HEK293 (cell line): ENCODE data around the gene ZNF521.

Source experiments
- FEZF1 ChIP-seq: fragments of 450-650 bp; formaldehyde crosslinking; IDR thresholded peaks from 2 replicates; pipeline ENCODE4 v1.5.1; 2016; ENCODE audit warnings: missing biosample characterization, missing genetic modification characterization
- GFI1B ChIP-seq: fragments of 450-650 bp; formaldehyde crosslinking; IDR thresholded peaks from 2 replicates; pipeline ENCODE4 v1.5.1; 2016; ENCODE audit warnings: missing biosample characterization, missing genetic modification characterization
- GLIS2 ChIP-seq: fragments of 450-650 bp; formaldehyde crosslinking; IDR thresholded peaks from 2 replicates; pipeline ENCODE4 v1.5.1; 2016; ENCODE audit warnings: missing biosample characterization, missing genetic modification characterization
- KLF1 ChIP-seq: fragments of 450-650 bp; formaldehyde crosslinking; IDR thresholded peaks from 2 replicates; pipeline ENCODE4 v1.5.1; 2016; ENCODE audit warnings: missing biosample characterization, missing genetic modification characterization
- KLF16 ChIP-seq: fragments of 450-650 bp; formaldehyde crosslinking; IDR thresholded peaks from 2 replicates; pipeline ENCODE4 v1.5.1; 2017; ENCODE audit warnings: missing biosample characterization, missing genetic modification characterization
- PRDM1 ChIP-seq: fragments of 450-650 bp; formaldehyde crosslinking; IDR thresholded peaks from 2 replicates; pipeline ENCODE4; 2016; ENCODE audit warnings: missing biosample characterization, missing genetic modification characterization
- SP3 ChIP-seq: fragments of 450-650 bp; formaldehyde crosslinking; IDR thresholded peaks from 2 replicates; pipeline ENCODE4 v1.5.1; 2016; ENCODE audit warnings: missing biosample characterization, missing genetic modification characterization
- ZBTB11 ChIP-seq: fragments of 450-650 bp; formaldehyde crosslinking; conservative IDR thresholded peaks from 2 replicates; pipeline ENCODE4 v1.5.1; 2016; ENCODE audit warnings: low read depth, missing biosample characterization, missing genetic modification characterization
- ZFP3 ChIP-seq: fragments of 450-650 bp; formaldehyde crosslinking; IDR thresholded peaks from 2 replicates; pipeline ENCODE4 v1.5.1; 2016; ENCODE audit warnings: low read depth, missing biosample characterization, missing genetic modification characterization
- ZNF112 ChIP-seq: fragments of 450-650 bp; formaldehyde crosslinking; IDR thresholded peaks from 2 replicates; pipeline ENCODE4 v1.5.0; 2017; ENCODE audit warnings: missing biosample characterization, missing genetic modification characterization
- ZNF202 ChIP-seq: fragments of 450-650 bp; formaldehyde crosslinking; IDR thresholded peaks from 2 replicates; pipeline ENCODE4 v1.5.1; 2016; ENCODE audit warnings: missing biosample characterization, missing genetic modification characterization, borderline replicate concordance
- ZNF223 ChIP-seq: fragments of 450-650 bp; formaldehyde crosslinking; IDR thresholded peaks from 2 replicates; pipeline ENCODE4 v1.5.1; 2016; ENCODE audit warnings: missing biosample characterization, missing genetic modification characterization
- ZNF350 ChIP-seq: fragments of 450-650 bp; formaldehyde crosslinking; IDR thresholded peaks from 2 replicates; pipeline ENCODE4 v1.5.0; 2017; ENCODE audit warnings: missing biosample characterization, mild to moderate bottlenecking, missing genetic modification characterization
- ZNF423 ChIP-seq: fragments of 450-650 bp; formaldehyde crosslinking; IDR thresholded peaks from 2 replicates; pipeline ENCODE4 v1.5.1; 2016; ENCODE audit warnings: missing biosample characterization, missing genetic modification characterization
- ZNF48 ChIP-seq: fragments of 450-650 bp; formaldehyde crosslinking; IDR thresholded peaks from 2 replicates; pipeline ENCODE4 v1.5.1; 2016; ENCODE audit warnings: missing biosample characterization, missing genetic modification characterization
- ZNF513 ChIP-seq: fragments of 450-650 bp; IDR thresholded peaks from 2 replicates; pipeline ENCODE4 v1.5.1; 2018; ENCODE audit warnings: missing biosample characterization, missing genetic modification characterization
- ZNF530 ChIP-seq: fragments of 450-650 bp; formaldehyde crosslinking; IDR thresholded peaks from 2 replicates; pipeline ENCODE4 v1.5.1; 2016; ENCODE audit warnings: low read depth, missing biosample characterization, missing genetic modification characterization
- ZNF544 ChIP-seq: fragments of 450-650 bp; formaldehyde crosslinking; IDR thresholded peaks from 2 replicates; pipeline ENCODE4 v1.5.0; 2017; ENCODE audit warnings: missing biosample characterization, missing genetic modification characterization
- ZNF626 ChIP-seq: fragments of 450-650 bp; sonication (Bioruptor Pico); formaldehyde crosslinking; IDR thresholded peaks from 2 replicates; pipeline ENCODE4 v1.5.1; 2018; ENCODE audit warnings: missing biosample characterization, missing genetic modification characterization, inconsistent platforms
- ZNF768 ChIP-seq: fragments of 450-650 bp; formaldehyde crosslinking; IDR thresholded peaks from 2 replicates; pipeline ENCODE4 v1.5.1; 2018; ENCODE audit warnings: missing biosample characterization, mild to moderate bottlenecking, missing genetic modification characterization
- ZNF777 ChIP-seq: fragments of 450-650 bp; formaldehyde crosslinking; IDR thresholded peaks from 2 replicates; pipeline ENCODE4 v1.5.1; 2017; ENCODE audit warnings: missing biosample characterization, missing genetic modification characterization, borderline replicate concordance
- ZNF843 ChIP-seq: fragments of 450-650 bp; formaldehyde crosslinking; IDR thresholded peaks from 2 replicates; pipeline ENCODE4 v1.5.1; 2016; ENCODE audit warnings: missing biosample characterization, missing genetic modification characterization
- ZSCAN16 ChIP-seq: fragments of 450-650 bp; formaldehyde crosslinking; IDR thresholded peaks from 2 replicates; pipeline ENCODE4 v1.5.1; 2016; ENCODE audit warnings: missing biosample characterization, missing genetic modification characterization
- ZSCAN4 ChIP-seq: fragments of 450-650 bp; formaldehyde crosslinking; IDR thresholded peaks from 2 replicates; pipeline ENCODE4 v1.5.1; 2017; ENCODE audit warnings: missing biosample characterization, missing genetic modification characterization
- ZXDB ChIP-seq: fragments of 450-650 bp; formaldehyde crosslinking; IDR thresholded peaks from 2 replicates; pipeline ENCODE4 v1.5.1; 2016; ENCODE audit warnings: missing biosample characterization, missing genetic modification characterization
- TF ChIP-seq, protein P1 (sequence below): fragments of 450-650 bp; formaldehyde crosslinking; IDR thresholded peaks from 2 replicates; pipeline ENCODE4 v1.5.1; 2017; ENCODE audit warnings: missing biosample characterization, missing genetic modification characterization
- TF ChIP-seq, protein P2 (sequence below): fragments of 450-650 bp; formaldehyde crosslinking; IDR thresholded peaks from 2 replicates; pipeline ENCODE4 v1.5.1; 2017; ENCODE audit warnings: missing biosample characterization, missing genetic modification characterization

The ZNF521 gene

GRCh38 chr18:25350489-25351251 is 1.3 kb downstream of the ZNF521 start (continued):
- TF ChIP-seq, protein P1, sequence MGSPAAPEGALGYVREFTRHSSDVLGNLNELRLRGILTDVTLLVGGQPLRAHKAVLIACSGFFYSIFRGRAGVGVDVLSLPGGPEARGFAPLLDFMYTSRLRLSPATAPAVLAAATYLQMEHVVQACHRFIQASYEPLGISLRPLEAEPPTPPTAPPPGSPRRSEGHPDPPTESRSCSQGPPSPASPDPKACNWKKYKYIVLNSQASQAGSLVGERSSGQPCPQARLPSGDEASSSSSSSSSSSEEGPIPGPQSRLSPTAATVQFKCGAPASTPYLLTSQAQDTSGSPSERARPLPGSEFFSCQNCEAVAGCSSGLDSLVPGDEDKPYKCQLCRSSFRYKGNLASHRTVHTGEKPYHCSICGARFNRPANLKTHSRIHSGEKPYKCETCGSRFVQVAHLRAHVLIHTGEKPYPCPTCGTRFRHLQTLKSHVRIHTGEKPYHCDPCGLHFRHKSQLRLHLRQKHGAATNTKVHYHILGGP (tag by site-specific recombination) = no peak
- TF ChIP-seq ZNF350 (tag by site-specific recombination) (no peak), ZNF223 (tag by site-specific recombination) (peak; percentile 52; the same call in 1 of the 2 replicates), GFI1B (tag by site-specific recombination) (no peak), ZNF202 (tag by site-specific recombination) (no peak), ZNF112 (tag by site-specific recombination) (no peak), ZSCAN4 (tag by site-specific recombination) (no peak; the same call in 1 of the 2 replicates), GLIS2 (peak; percentile 48), ZFP3 (tag by site-specific recombination) (no peak), ZNF768 (tag by site-specific recombination) (no peak), ZNF626 (tag by site-specific recombination) (no peak), ZBTB11 (0 out of 2 replicates have a peak, but pooled peaks have one; percentile 18), ZXDB (tag by site-specific recombination) (peak; percentile 27; the same call in 1 of the 2 replicates), ZNF48 (tag by site-specific recombination) (no peak), ZNF513 (tag by site-specific recombination) (no peak), FEZF1 (tag by site-specific recombination) (peak; percentile 28; the same call in 1 of the 2 replicates), ZNF544 (tag by site-specific recombination) (no peak), PRDM1 (tag by site-specific recombination) (peak; percentile 97), ZNF843 (0 out of 2 replicates have a peak, but pooled peaks have one; percentile 28), ZSCAN16 (tag by site-specific recombination) (no peak), KLF1 (peak; percentile 84), ZNF423 (tag by site-specific recombination) (no peak), SP3 (peak; percentile 10), ZNF777 (tag by site-specific recombination) (peak; percentile 67; the same call in 1 of the 2 replicates), KLF16 (0 out of 2 replicates have a peak, but pooled peaks have one; percentile 34), ZNF530 (no peak)
- TF ChIP-seq, protein P2, sequence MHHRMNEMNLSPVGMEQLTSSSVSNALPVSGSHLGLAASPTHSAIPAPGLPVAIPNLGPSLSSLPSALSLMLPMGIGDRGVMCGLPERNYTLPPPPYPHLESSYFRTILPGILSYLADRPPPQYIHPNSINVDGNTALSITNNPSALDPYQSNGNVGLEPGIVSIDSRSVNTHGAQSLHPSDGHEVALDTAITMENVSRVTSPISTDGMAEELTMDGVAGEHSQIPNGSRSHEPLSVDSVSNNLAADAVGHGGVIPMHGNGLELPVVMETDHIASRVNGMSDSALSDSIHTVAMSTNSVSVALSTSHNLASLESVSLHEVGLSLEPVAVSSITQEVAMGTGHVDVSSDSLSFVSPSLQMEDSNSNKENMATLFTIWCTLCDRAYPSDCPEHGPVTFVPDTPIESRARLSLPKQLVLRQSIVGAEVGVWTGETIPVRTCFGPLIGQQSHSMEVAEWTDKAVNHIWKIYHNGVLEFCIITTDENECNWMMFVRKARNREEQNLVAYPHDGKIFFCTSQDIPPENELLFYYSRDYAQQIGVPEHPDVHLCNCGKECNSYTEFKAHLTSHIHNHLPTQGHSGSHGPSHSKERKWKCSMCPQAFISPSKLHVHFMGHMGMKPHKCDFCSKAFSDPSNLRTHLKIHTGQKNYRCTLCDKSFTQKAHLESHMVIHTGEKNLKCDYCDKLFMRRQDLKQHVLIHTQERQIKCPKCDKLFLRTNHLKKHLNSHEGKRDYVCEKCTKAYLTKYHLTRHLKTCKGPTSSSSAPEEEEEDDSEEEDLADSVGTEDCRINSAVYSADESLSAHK (tag by site-specific recombination) = 0 out of 2 replicates have a peak, but pooled peaks have one; percentile 23
